ENCODE measurements around the gene BRSK2.

The BRSK2 gene

DNA sequence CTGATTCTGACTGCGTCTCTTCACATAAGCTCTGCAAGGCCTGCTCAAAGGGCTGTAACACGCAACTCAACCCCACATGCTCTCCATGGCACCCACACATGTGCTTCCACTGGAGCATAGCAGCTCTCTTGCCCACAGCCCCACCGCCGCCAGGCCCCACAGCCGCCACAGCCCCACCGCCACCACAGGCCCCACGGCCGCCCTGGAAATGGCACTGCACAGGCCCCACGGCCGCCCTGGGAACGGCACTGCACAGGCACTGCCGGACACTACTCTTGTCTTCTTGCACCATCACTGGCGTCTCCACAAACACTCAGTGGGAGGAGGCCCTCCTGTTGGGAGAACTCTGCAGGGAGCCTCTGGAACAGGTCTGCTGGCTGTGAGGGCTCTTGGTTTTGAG lies 88.3 kb downstream of the BRSK2 start:
- no peak for DNase-seq (ENCODE audit: low read depth)
- H3K4me3 ChIP-seq (ENCODE audit: low read depth, low read length) = no peak overlapping the region
- TF ChIP-seq, protein P1, sequence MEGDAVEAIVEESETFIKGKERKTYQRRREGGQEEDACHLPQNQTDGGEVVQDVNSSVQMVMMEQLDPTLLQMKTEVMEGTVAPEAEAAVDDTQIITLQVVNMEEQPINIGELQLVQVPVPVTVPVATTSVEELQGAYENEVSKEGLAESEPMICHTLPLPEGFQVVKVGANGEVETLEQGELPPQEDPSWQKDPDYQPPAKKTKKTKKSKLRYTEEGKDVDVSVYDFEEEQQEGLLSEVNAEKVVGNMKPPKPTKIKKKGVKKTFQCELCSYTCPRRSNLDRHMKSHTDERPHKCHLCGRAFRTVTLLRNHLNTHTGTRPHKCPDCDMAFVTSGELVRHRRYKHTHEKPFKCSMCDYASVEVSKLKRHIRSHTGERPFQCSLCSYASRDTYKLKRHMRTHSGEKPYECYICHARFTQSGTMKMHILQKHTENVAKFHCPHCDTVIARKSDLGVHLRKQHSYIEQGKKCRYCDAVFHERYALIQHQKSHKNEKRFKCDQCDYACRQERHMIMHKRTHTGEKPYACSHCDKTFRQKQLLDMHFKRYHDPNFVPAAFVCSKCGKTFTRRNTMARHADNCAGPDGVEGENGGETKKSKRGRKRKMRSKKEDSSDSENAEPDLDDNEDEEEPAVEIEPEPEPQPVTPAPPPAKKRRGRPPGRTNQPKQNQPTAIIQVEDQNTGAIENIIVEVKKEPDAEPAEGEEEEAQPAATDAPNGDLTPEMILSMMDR (IDR thresholded peaks at IDR 0.05; ENCODE audit: low read depth, low read length, missing control alignments) = no peak

DNA sequence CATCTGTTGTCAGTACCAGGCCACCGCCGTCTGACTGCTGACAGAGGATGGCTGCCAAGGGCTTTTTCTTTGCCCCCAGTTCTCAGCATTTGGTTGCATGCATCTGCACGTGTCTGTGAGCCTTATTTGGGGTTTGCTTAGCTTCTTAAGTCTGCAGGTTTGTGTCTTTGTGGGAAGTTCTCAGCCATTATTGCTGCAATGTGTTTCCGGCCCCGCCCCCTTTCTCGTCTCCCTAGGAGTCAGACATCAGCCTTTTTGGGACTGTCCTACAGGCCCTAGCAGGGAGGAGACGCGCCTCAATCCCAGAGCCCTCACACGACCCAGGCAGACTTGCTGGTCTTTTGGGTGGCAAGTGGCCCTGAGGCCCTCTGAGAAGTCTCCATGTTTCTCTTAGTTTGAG lies 88.8 kb downstream of the BRSK2 start:
- H3K4me3 ChIP-seq (ENCODE audit: low read depth, low read length) = no peak overlapping the region
- TF ChIP-seq, protein P1 (IDR thresholded peaks at IDR 0.05; ENCODE audit: low read depth, low read length, missing control alignments) = no peak
- no peak for DNase-seq (ENCODE audit: low read depth)

GRCh38 chr11:1479006-1479677 lies 89.4 kb downstream of the BRSK2 start:
- H3K4me3 ChIP-seq (ENCODE audit: low read depth, low read length) = no peak overlapping the region
- TF ChIP-seq, protein P1 (IDR thresholded peaks at IDR 0.05; ENCODE audit: low read depth, low read length, missing control alignments) = no peak
- DNase-seq (ENCODE audit: low read depth) = no peak

- no peak for DNase-seq (ENCODE audit: low read depth)
- TF ChIP-seq, protein P1 (IDR thresholded peaks at IDR 0.05; ENCODE audit: low read depth, low read length, missing control alignments) = no peak
- H3K4me3 ChIP-seq (ENCODE audit: low read depth, low read length) = no peak overlapping the region
Measured at GRCh38 chr11:1479678-1480118, 90.0 kb downstream of the BRSK2 start.

GRCh38 chr11:1480191-1480554 lies 90.4 kb downstream of the BRSK2 start:
- DNase-seq (ENCODE audit: low read depth) = no peak
- H3K4me3 ChIP-seq (ENCODE audit: low read depth, low read length) = no peak overlapping the region
- TF ChIP-seq, protein P1 (IDR thresholded peaks at IDR 0.05; ENCODE audit: low read depth, low read length, missing control alignments) = no peak

GRCh38 chr11:1480555-1481482 lies 91.1 kb downstream of the BRSK2 start:
- DNase-seq (ENCODE audit: low read depth) = no peak
- H3K4me3 ChIP-seq (ENCODE audit: low read depth, low read length) = no peak overlapping the region
- TF ChIP-seq, protein P1 (IDR thresholded peaks at IDR 0.05; ENCODE audit: low read depth, low read length, missing control alignments) = no peak

Measured in GM12864 (cell line).